Keratinocyte (primary cell): Measurements from ENCODE around the gene CLSTN2. TPM values are rescaled to one million over a fixed set of nuclear protein-coding genes. Genes with fewer than 3 reads are reported as not detected.

Experiments
- DNase-seq: peaks from one replicate; pipeline ENCODE4 v3.0.0-alpha.2; 2011; ENCODE audit warnings: low read depth, missing footprints, low spot score
- FAIRE-seq: peaks from 2 replicates; lab custom pipeline; 2011; peaks lifted over from hg19 to GRCh38; lab: Jason Lieb, UNC
- H2AFZ ChIP-seq: 2 replicates; pipeline ENCODE4 v1.6.0; 2012; ENCODE audit warnings: low read length, control low read depth, inconsistent platforms; ENCODE audit not compliant: control insufficient read depth
- H3K27ac ChIP-seq: 2 replicates; pipeline ENCODE4 v1.5.1; 2011; ENCODE audit warnings: low read length; ENCODE audit not compliant: control insufficient read depth, insufficient read depth
- H3K27me3 ChIP-seq: 3 replicates; pipeline ENCODE4 v1.6.0; 2011; ENCODE audit warnings: low read length; ENCODE audit not compliant: control insufficient read depth, insufficient read depth; ENCODE audit errors: extremely low read depth
- H3K36me3 ChIP-seq, 2 experiments: 2 replicates in 1 of 2; 3 replicates in 1 of 2; pipeline ENCODE4 v1.5.1; 2011; ENCODE audit warnings: low read length in 2 of 2, mild to moderate bottlenecking in 1 of 2; ENCODE audit not compliant: control insufficient read depth in 2 of 2, insufficient read depth in 2 of 2; ENCODE audit errors: extremely low read depth in 1 of 2
- H3K4me1 ChIP-seq: 3 replicates; pipeline ENCODE4 v1.5.1; 2011; ENCODE audit warnings: low read length; ENCODE audit not compliant: control insufficient read depth, insufficient read depth; ENCODE audit errors: extremely low read depth
- H3K4me2 ChIP-seq: 3 replicates; pipeline ENCODE4 v1.6.0; 2011; ENCODE audit warnings: low read depth, low read length; ENCODE audit not compliant: control insufficient read depth, insufficient read depth; ENCODE audit errors: extremely low read depth
- H3K4me3 ChIP-seq, 3 experiments: fragments of 200-600 bp in 1 of 3; sonication (generic) in 1 of 3; 2 replicates in 2 of 3; 3 replicates in 1 of 3; pipeline ENCODE4 v1.5.1; 2011 to 2016; ENCODE audit warnings: low read length in 3 of 3, mild to moderate bottlenecking in 3 of 3, control low read depth in 2 of 3, inconsistent platforms in 1 of 3, low read depth in 1 of 3, mixed read lengths in 1 of 3, mixed run types in 1 of 3, moderate library complexity in 1 of 3; ENCODE audit not compliant: control insufficient read depth in 2 of 3, insufficient read depth in 2 of 3; ENCODE audit errors: extremely low read depth in 1 of 3
- H3K79me2 ChIP-seq: 2 replicates; pipeline ENCODE4 v1.6.0; 2012; ENCODE audit warnings: low read length; ENCODE audit not compliant: control insufficient read depth, insufficient read depth
- H3K9ac ChIP-seq: 3 replicates; pipeline ENCODE4 v1.6.0; 2011; ENCODE audit warnings: low read length; ENCODE audit not compliant: control insufficient read depth, insufficient read depth; ENCODE audit errors: extremely low read depth
- H3K9me1 ChIP-seq: 3 replicates; pipeline ENCODE4 v1.6.0; 2011; ENCODE audit warnings: low read length; ENCODE audit not compliant: control insufficient read depth, insufficient read depth; ENCODE audit errors: extremely low read depth
- H3K9me3 ChIP-seq: 2 replicates; pipeline ENCODE4 v1.5.1; 2012; ENCODE audit warnings: low read depth, low read length; ENCODE audit not compliant: control insufficient read depth
- H4K20me1 ChIP-seq: 3 replicates; pipeline ENCODE4 v1.6.0; 2011; ENCODE audit warnings: low read length; ENCODE audit not compliant: control insufficient read depth, insufficient read depth; ENCODE audit errors: extremely low read depth
- EZH2 ChIP-seq: IDR thresholded peaks from one replicate; pipeline ENCODE4 v1.6.1; 2012; ENCODE audit warnings: inconsistent platforms, mild to moderate bottlenecking, low read length, moderate library complexity
- dilution Hi-C: fragments of 300-500 bp; cut with MboI; formaldehyde crosslinking; loops from one replicate; pipeline ENCODE4 v1.7.0; 2020; ENCODE audit warnings: low sequenced_read_pairs; ENCODE audit not compliant: extremely low pct_ligation_motif_present
- polyA plus RNA-seq, 5 experiments: library from polyadenylated mRNA; depleted of rRNA in 3 of 5; stranded (reverse) in 3 of 5; stranded (forward) in 1 of 5; unstranded in 1 of 5; fragments of >200 nt; gene quantifications; 1 replicate in 1 of 5; 2 replicates in 3 of 5; 3 replicates in 1 of 5; pipeline versions ENCODE4 v1.2.1 to v1.2.3, GENCODE V29; 2011 to 2012; ENCODE audit warnings: missing spikeins in 2 of 5, low read depth in 1 of 5, low replicate concordance in 1 of 5
- TF ChIP-seq, protein P1 (sequence below), 3 experiments: IDR thresholded peaks in 1 of 3; conservative IDR thresholded peaks in 1 of 3; optimal IDR thresholded peaks in 1 of 3; 2 replicates in 2 of 3; 3 replicates in 1 of 3; pipeline versions ENCODE3 to v1.5.1; 2011; ENCODE audit warnings: low read length in 3 of 3, mild to moderate bottlenecking in 3 of 3, moderate library complexity in 2 of 3, control low read depth in 1 of 3, inconsistent platforms in 1 of 3; ENCODE audit not compliant: insufficient read depth in 2 of 3; ENCODE audit errors: extremely low read depth in 1 of 3

The CLSTN2 gene
- polyA plus RNA-seq, 1 donor (not counting 4 experiments of a cell fraction or from before 2014, with no cell fraction given): 0.09 TPM

DNA sequence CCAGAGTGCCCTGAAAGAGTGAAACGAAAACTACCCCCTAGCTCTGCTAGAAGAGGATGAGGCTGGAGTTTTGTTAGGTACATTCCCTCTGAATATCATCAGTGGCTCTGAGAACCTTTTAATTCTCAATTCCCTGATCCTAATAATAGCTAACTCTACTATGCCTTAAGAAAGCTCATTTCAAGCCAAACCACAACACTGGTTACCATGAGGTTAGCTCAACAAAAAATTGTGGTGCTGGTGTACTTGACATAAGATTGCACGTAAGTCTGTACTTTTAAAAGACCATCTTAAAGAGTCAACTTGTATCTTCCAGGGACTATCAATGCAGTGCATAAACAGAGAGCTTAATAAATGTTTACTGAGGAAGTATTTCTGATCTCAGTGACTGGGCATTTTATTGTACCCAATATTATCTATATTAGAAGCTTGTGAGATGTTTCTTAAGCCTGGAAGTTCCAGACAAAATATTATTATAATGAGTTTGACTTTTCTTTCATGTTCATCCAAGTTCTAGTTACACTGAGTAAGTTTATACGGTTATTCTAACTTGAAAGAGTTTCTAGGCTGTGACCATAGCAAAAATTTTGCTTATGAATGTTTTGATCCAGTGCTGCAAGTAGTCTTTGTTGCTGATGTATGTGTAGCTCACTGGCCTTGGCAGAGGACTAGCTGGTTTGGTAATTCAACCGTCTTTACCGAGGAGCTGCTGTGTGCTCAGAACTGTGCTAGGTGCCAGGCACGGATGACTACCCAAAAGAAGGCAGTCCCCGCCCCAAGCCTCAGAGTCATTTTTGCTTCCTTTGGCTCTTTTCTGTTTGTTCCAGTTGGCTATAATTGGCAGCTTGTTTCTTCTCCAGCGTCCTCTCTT, 408.5 kb downstream of the CLSTN2 start:
- Histone ChIP-seq H3K4me3 (no peak overlapping the region), H3K4me1 (peaks cover 10% of the 10 kb centered on the region), H3K9me3 (no peaks in the 10 kb centered on the region), H3K27me3 (no peaks in the 10 kb centered on the region), H3K36me3 (no peaks in the 10 kb centered on the region), H3K9me1 (no peaks in the 10 kb centered on the region), H2AFZ (peak overlapping the region; percentile 14), H3K27ac (peak overlapping the region; percentile 31), H3K4me2 (peak overlapping the region; percentile 6), H4K20me1 (no peaks in the 10 kb centered on the region), H3K9ac (peak overlapping the region; percentile 36), H3K79me2 (no peaks in the 10 kb centered on the region)
- no peak for DNase-seq
- FAIRE-seq: no peak
- dilution Hi-C loops: no loop called here
- TF ChIP-seq, protein P1, sequence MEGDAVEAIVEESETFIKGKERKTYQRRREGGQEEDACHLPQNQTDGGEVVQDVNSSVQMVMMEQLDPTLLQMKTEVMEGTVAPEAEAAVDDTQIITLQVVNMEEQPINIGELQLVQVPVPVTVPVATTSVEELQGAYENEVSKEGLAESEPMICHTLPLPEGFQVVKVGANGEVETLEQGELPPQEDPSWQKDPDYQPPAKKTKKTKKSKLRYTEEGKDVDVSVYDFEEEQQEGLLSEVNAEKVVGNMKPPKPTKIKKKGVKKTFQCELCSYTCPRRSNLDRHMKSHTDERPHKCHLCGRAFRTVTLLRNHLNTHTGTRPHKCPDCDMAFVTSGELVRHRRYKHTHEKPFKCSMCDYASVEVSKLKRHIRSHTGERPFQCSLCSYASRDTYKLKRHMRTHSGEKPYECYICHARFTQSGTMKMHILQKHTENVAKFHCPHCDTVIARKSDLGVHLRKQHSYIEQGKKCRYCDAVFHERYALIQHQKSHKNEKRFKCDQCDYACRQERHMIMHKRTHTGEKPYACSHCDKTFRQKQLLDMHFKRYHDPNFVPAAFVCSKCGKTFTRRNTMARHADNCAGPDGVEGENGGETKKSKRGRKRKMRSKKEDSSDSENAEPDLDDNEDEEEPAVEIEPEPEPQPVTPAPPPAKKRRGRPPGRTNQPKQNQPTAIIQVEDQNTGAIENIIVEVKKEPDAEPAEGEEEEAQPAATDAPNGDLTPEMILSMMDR (optimal IDR thresholded peaks at IDR 0.05 in 1 of 3, IDR thresholded peaks at IDR 0.05 in 1 of 3, conservative IDR thresholded peaks at IDR 0.05 in 1 of 3; ENCODE audit: extremely low read depth in 1 of 3, insufficient read depth in 2 of 3, low read length in 3 of 3): no peak
- no peak for TF ChIP-seq EZH2

- H3K27me3 ChIP-seq: no peaks in the 10 kb centered on the region
- TF ChIP-seq, protein P1 (optimal IDR thresholded peaks at IDR 0.05 in 1 of 3, IDR thresholded peaks at IDR 0.05 in 1 of 3, conservative IDR thresholded peaks at IDR 0.05 in 1 of 3; ENCODE audit: extremely low read depth in 1 of 3, insufficient read depth in 2 of 3, low read length in 3 of 3): no peak
- no peak for TF ChIP-seq EZH2
- H3K4me2 ChIP-seq: peak overlapping the region; percentile 6
- H3K79me2 ChIP-seq: no peaks in the 10 kb centered on the region
- no peaks in the 10 kb centered on the region for H4K20me1 ChIP-seq
- H3K9me3 ChIP-seq: no peaks in the 10 kb centered on the region
- no peak for DNase-seq
- peak; percentile 75 for FAIRE-seq
- dilution Hi-C loops: no loop called here
- peaks cover 10% of the 10 kb centered on the region for H3K4me1 ChIP-seq
- no peak overlapping the region for H3K4me3 ChIP-seq
- peak overlapping the region; percentile 31 for H3K27ac ChIP-seq
- H3K36me3 ChIP-seq: no peaks in the 10 kb centered on the region
- H2AFZ ChIP-seq: peak overlapping the region; percentile 14
- peak overlapping the region; percentile 36 for H3K9ac ChIP-seq
- H3K9me1 ChIP-seq: no peaks in the 10 kb centered on the region
These were observed 409.1 kb downstream of the CLSTN2 start for GRCh38 chr3:140344082-140344454.
